Brain microvascular endothelial cell (primary cell): ENCODE measurements around the gene GALR2.

ENCODE experiments used
- DNase-seq: peaks from one replicate; pipeline ENCODE4 v3.0.0-alpha.2; 2020
- H3K27ac ChIP-seq: fragments of 250-450 bp; sonication (Bioruptor Pico); 2 replicates; pipeline ENCODE4 v1.5.1; 2020; ENCODE audit warnings: mild to moderate bottlenecking, moderate library complexity
- H3K27me3 ChIP-seq: fragments of 250-450 bp; sonication (Bioruptor Pico); replicated peaks from 2 replicates; pipeline ENCODE4 v1.5.1; 2020; ENCODE audit warnings: mild to moderate bottlenecking
- H3K36me3 ChIP-seq: fragments of 250-450 bp; sonication (Bioruptor Pico); replicated peaks from 2 replicates; pipeline ENCODE4 v1.5.1; 2020; ENCODE audit warnings: mild to moderate bottlenecking
- H3K4me3 ChIP-seq: 2 replicates; pipeline ENCODE4 v1.5.1; 2011; ENCODE audit warnings: low read depth, mild to moderate bottlenecking, control low read depth, low read length, moderate library complexity
- in situ Hi-C: cut with HindIII; loops from 2 replicates; pipeline ENCODE4 v1.10.0; 2017; ENCODE audit warnings: low sequenced_read_pairs, low pct_ligation_motif_present
- TF ChIP-seq, protein P1 (sequence below): IDR thresholded peaks from 2 replicates; pipeline ENCODE4 v1.5.1; 2011; ENCODE audit warnings: low read depth, mild to moderate bottlenecking, moderate library complexity, low read length, control low read depth, inconsistent platforms; ENCODE audit errors: missing control alignments

Gene GALR2

DNA sequence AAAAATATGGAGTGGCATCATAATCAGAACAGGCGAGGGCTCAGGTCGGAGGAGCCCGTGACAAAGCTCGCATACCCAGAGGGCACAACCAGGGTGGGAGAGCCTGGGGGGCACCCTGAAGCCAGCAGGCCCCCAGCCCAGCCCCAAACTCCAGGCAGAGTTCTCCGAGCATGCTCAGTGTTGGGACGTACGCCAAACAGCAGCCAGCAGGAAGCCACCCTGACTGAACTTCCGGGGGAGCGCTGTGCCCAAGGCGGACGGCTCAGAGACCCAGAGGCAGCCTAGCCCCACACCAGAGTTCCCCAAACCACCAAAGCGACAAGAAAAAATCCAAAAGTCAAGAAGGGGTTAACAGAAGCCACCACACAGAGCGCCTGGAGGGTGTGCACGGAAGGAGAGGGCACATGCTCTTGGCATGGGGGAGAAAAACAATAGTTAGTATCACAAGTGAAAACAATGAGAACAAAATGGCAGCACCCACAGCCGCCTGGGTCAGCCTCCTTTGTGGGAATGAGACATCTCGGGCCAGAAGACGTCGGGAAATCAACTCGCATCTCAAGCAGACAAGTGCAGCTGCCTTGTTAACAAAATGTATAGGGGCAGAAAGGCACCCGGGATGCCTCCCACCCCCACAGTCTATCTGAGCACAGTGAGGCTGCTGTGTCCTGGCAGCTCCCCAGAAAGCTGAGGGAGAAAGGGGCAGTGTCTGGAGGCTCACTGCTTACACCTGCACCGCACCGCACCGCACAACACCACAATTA is 17.1 kb downstream of the GALR2 start:
- in situ Hi-C loops = no loop called here
- H3K36me3 ChIP-seq = peaks cover 68% of the 10 kb centered on the region
- no peak overlapping the region for H3K27ac ChIP-seq
- H3K4me3 ChIP-seq = no peak overlapping the region
- TF ChIP-seq, protein P1, sequence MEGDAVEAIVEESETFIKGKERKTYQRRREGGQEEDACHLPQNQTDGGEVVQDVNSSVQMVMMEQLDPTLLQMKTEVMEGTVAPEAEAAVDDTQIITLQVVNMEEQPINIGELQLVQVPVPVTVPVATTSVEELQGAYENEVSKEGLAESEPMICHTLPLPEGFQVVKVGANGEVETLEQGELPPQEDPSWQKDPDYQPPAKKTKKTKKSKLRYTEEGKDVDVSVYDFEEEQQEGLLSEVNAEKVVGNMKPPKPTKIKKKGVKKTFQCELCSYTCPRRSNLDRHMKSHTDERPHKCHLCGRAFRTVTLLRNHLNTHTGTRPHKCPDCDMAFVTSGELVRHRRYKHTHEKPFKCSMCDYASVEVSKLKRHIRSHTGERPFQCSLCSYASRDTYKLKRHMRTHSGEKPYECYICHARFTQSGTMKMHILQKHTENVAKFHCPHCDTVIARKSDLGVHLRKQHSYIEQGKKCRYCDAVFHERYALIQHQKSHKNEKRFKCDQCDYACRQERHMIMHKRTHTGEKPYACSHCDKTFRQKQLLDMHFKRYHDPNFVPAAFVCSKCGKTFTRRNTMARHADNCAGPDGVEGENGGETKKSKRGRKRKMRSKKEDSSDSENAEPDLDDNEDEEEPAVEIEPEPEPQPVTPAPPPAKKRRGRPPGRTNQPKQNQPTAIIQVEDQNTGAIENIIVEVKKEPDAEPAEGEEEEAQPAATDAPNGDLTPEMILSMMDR = no peak
- no peaks in the 10 kb centered on the region for H3K27me3 ChIP-seq
- no peak for DNase-seq

DNA sequence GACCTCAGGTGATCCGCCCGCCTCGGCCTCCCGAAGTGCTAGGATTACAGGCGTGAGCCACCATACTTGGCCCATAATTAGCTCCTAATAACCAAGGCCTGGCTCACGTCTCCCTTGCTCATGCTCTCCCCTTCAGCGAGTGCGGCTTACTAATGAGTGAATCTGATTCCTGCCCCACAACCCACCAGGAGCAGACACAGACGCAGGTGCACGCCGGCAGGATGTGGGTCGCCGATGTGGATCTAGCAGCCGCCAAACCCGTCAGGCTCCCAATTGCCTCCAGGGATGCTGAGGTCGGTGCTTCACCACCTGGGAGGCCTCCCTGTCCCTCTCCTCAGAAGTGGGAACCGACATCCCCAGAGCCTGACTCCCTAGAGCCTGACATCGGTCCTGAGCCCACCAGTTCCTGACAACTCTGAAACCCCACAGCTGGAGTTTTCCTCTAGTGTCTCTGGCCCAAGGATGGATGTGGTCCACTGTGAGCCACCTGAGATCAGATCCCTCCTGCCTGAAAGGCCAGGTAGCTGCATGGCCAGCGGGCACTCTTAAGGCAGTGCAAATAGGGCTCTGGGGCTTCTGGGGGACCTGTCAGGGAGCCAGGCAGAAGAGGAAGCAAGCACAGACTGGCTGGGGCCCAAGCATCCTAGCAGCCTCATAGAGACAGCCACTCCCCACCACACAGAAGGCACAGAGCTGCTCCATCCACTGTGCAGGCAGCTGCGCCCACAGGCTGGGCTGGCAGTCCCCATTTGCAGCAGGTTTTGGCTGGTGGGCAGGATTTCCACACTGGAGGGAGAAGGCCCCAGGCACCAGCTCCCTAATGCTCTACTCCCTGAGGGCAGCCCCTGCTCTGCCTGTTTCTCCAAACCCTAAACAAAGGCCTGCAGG is 18.2 kb downstream of the GALR2 start:
- TF ChIP-seq, protein P1 = no peak
- peaks cover 71% of the 10 kb centered on the region for H3K36me3 ChIP-seq
- H3K27ac ChIP-seq = no peak overlapping the region
- no peak for DNase-seq
- in situ Hi-C loops = no loop called here
- H3K4me3 ChIP-seq = no peak overlapping the region
- no peaks in the 10 kb centered on the region for H3K27me3 ChIP-seq

DNA sequence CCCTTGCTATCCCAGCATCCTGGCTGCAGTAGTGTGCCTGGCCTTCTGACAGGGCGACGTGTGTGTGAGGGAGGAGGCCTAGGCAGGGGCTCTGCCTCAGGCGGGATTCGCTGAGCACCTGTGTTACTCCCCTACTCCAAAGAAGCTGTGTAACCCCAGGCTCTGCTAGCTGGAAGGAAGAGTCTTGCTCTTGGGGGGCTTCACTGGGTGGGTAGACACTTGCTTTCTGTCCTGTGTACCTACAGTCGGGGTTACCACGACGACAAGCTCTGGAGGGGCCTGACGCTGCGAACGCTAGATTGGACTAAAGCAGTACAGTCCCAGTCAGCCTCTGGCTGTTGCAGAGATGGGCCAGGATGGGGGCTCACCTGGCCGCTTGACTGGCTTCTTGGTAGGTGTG is 19.5 kb downstream of the GALR2 start:
- TF ChIP-seq, protein P1 = no peak
- Histone ChIP-seq H3K4me3 (no peak overlapping the region), H3K27ac (no peak overlapping the region), H3K36me3 (peaks cover 67% of the 10 kb centered on the region), H3K27me3 (no peaks in the 10 kb centered on the region)
- in situ Hi-C loops = no loop called here
- no peak for DNase-seq

DNA sequence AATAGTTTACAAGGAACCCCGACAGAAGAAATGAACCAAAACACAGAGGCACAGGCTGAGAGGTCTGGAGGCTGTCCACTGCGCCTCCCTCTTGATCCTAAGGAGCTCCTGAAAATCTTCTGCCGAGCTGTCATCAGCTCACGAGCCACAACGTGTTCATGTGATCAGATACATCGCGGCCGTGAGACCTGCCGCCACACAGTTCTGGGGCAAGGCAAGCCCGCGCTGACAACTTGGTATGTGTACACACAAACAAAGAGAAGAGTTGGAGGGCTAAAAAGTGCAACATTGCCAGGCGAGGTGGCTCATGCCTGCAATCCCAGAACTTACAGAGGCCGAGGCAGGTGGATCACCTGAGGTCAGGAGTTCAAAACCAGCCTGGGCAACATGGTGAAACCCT is 21.4 kb downstream of the GALR2 start:
- no peak overlapping the region for H3K4me3 ChIP-seq
- H3K27ac ChIP-seq = no peak overlapping the region
- peaks cover 58% of the 10 kb centered on the region for H3K36me3 ChIP-seq
- no peak for DNase-seq
- in situ Hi-C loops = no loop called here
- H3K27me3 ChIP-seq = no peaks in the 10 kb centered on the region
- TF ChIP-seq, protein P1 = no peak

DNA sequence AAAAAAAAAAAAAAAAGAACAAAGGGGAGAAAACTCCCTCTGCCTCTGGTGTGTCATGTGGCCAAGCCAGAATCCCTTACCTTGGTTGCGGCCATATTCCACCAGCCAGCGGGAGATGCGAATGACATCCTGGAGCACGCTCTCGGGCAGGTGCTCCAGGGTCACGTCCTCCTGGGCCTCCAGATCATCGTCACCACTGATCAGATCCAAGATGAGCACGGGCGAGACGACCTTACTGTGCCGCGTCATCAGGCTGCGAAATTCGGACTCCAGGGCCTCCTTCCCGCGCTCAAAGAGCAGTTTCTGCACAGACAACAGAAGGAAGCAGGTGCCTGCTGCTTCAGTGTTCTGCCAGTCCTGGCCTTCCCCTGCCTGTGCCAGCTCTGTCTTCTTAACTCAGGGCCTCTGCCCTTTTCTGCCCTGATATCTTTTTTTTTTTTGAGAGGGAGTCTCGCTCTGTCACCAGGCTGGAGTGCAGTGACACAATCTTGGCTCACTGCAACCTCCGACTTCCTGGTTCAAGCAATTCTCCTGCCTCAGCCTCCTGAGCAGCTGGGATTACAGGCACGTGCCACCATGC is 23.2 kb downstream of the GALR2 start:
- in situ Hi-C loops = no loop called here
- DNase-seq = no peak
- TF ChIP-seq, protein P1 = no peak
- Histone ChIP-seq H3K27me3 (no peaks in the 10 kb centered on the region), H3K36me3 (peaks cover 63% of the 10 kb centered on the region), H3K27ac (no peak overlapping the region), H3K4me3 (no peak overlapping the region)
